ENCODE data around the gene SIGLEC11.
"Not testable (repeated sequence)": the region's sequence is repeated elsewhere in the genome, so short reads cannot be mapped to it uniquely, and the experiment has no call there.

SIGLEC11 gene

GRCh38 chr19:49950956-49951526 lies 9.9 kb downstream of the SIGLEC11 start:
- no peak for DNase-seq (ENCODE audit: low read depth)

GRCh38 chr19:49950590-49950948 lies 10.4 kb downstream of the SIGLEC11 start:
- no peak for DNase-seq (ENCODE audit: low read depth)

- DNase-seq (ENCODE audit: low read depth) = no peak
Observed at GRCh38 chr19:49949742-49950589, 11.0 kb downstream of the SIGLEC11 start.

GRCh38 chr19:49946415-49946814 lies 14.6 kb downstream of the SIGLEC11 start:
- DNase-seq (ENCODE audit: low read depth) = no peak

GRCh38 chr19:49944567-49944966 lies 16.4 kb downstream of the SIGLEC11 start:
- DNase-seq (ENCODE audit: low read depth) = not testable (repeated sequence)

GRCh38 chr19:49940482-49940791 lies 20.5 kb downstream of the SIGLEC11 start:
- no peak for DNase-seq (ENCODE audit: low read depth)

GRCh38 chr19:49939721-49940481 lies 21.1 kb downstream of the SIGLEC11 start:
- no peak for DNase-seq (ENCODE audit: low read depth)

GRCh38 chr19:49938662-49939061 lies 22.3 kb downstream of the SIGLEC11 start:
- no peak for DNase-seq (ENCODE audit: low read depth)

- peak; percentile 80 for DNase-seq (ENCODE audit: low read depth)
Observed at GRCh38 chr19:49937750-49938381, 23.1 kb downstream of the SIGLEC11 start.

- no peak for DNase-seq (ENCODE audit: low read depth)
Observed at GRCh38 chr19:49936549-49936948, 24.4 kb downstream of the SIGLEC11 start.

GRCh38 chr19:49933643-49934042 lies 27.3 kb downstream of the SIGLEC11 start:
- no peak for DNase-seq (ENCODE audit: low read depth)

GRCh38 chr19:49932731-49933131 lies 28.2 kb downstream of the SIGLEC11 start:
- DNase-seq (ENCODE audit: low read depth) = peak; percentile 11

GRCh38 chr19:49932041-49932451 lies 28.9 kb downstream of the SIGLEC11 start:
- no peak for DNase-seq (ENCODE audit: low read depth)

- DNase-seq (ENCODE audit: low read depth) = no peak
Observed at GRCh38 chr19:49931293-49932040, 29.5 kb downstream of the SIGLEC11 start.

GRCh38 chr19:49930483-49931011 lies 30.4 kb downstream of the SIGLEC11 start:
- DNase-seq (ENCODE audit: low read depth) = no peak

- DNase-seq (ENCODE audit: low read depth) = peak; percentile 83
Observed at GRCh38 chr19:49929611-49930482, 31.1 kb downstream of the SIGLEC11 start.

GRCh38 chr19:49929121-49929610 lies 31.8 kb downstream of the SIGLEC11 start, which contains the start of the genes ATF5 and NUP62:
Gene ATF5 (plus strand): TSS chr19:49929205. CDS start chr19:49930851, 1,646 bp downstream.
Gene NUP62 (minus strand): TSS chr19:49929504. CDS start chr19:49909807, 19,697 bp downstream.
- DNase-seq (ENCODE audit: low read depth) = peak; percentile 96

- no peak for DNase-seq (ENCODE audit: low read depth)
Observed at GRCh38 chr19:49927526-49928264, 33.3 kb downstream of the SIGLEC11 start.

- DNase-seq (ENCODE audit: low read depth) = no peak
Observed at GRCh38 chr19:49926515-49926914, 34.5 kb downstream of the SIGLEC11 start.
